GM10248 (cell line): ENCODE measurements around the gene ARL6IP4.

ENCODE experiments used
- CTCF ChIA-PET: fragments of 300-600 bp; sonication (Branson Sonifier 250); formaldehyde crosslinking; extraction: SDS; loops from one replicate; lab custom pipeline; 2021; ENCODE audit warnings: antibody characterized with exemption; lab: Yijun Ruan, JAX
- POLR2A ChIA-PET: fragments of 350-650 bp; sonication (Branson Sonifier 250); formaldehyde crosslinking; extraction: SDS; loops from one replicate; lab custom pipeline; 2020; ENCODE audit warnings: antibody characterized with exemption; lab: Yijun Ruan, JAX
- DNase-seq: peaks from one replicate; pipeline ENCODE4 v3.0.0; 2012; ENCODE audit errors: extremely low spot score
- CTCF ChIP-seq: IDR thresholded peaks from 2 replicates; pipeline ENCODE4 v1.5.1; 2012; ENCODE audit warnings: mild to moderate bottlenecking, low read depth; ENCODE audit errors: extremely low read depth, missing control alignments, control extremely low read depth

Gene ARL6IP4

GRCh38 chr12:122989874-122990419 lies 9.5 kb downstream of the ARL6IP4 start:
- TF ChIP-seq CTCF: no peak
- POLR2A ChIA-PET: interaction anchor here (0.8 kb wide), 1 partner anchor 9 kb away, joined by 3 read pairs; no protein-coding TSS in a partner anchor
- CTCF ChIA-PET: interaction anchor here (1.0 to 1.6 kb wide), 5 partner anchors 8 to 249 kb away, joined by 3 to 6 read pairs (median 4); no protein-coding TSS in a partner anchor
- no peak for DNase-seq

DNA sequence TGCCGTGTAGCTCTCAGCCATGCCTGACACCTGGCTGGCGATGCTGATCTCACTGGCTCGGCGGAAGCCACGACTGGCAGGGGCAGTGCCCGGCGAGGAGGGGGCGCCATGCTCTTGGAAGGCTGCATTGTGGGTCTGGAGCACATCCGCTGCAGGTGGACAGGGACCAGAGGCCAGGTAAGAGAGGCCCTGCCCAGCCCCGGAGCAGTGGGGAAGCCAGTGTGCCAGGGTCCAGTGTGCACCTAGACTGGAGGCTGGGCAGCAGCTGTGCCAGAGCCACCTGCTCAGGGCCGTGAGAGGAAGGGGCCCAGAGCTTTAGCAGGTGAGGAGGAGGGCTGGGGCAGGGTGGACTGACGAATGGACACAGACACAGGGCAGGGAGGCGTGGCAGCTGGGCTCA lies 10.1 kb downstream of the ARL6IP4 start:
- CTCF ChIA-PET: interaction anchor here (1.0 to 1.6 kb wide), 3 partner anchors 9 to 248 kb away, joined by 3 to 6 read pairs (median 4); no protein-coding TSS in a partner anchor
- no peak for DNase-seq
- TF ChIP-seq CTCF: no peak
- POLR2A ChIA-PET: interaction anchor here (0.8 kb wide), 1 partner anchor 9 kb away, joined by 3 read pairs; no protein-coding TSS in a partner anchor

DNA sequence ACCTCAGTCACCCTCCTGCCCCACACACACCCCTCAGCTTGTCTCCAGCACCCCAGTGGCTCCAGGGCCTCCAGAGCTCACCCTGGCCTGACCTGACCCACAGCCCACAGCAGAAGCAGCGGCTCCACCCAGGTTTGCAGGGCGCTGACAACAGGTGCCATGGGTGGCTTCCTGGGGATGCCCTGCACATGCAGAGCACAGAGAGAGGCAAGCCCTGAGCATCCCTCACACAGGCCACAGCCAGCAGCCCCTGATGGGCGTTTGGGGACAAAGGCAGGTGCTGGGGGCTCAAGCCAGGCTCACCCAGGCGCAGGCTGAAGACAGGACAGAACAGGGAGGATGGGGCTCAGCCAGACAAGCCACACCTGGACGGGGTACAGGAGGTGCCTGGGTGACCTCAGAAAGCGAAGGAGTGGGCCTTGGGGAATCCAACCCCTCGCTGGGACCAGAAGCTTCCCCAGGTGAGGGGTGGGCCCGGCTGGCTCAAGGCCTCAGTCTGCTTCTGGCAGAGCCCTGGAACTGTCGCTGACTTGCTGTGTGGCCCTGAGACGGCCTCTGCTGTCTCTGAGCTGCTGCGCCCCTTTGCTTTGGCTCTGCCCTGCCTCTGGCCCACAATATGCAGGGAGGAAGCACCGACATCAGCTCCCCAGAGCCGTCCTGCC lies 10.6 kb downstream of the ARL6IP4 start:
- TF ChIP-seq CTCF: no peak
- ChIA-PET POLR2A (interaction anchor here (0.8 kb wide), 1 partner anchor 10 kb away, joined by 3 read pairs; no protein-coding TSS in a partner anchor), CTCF (interaction anchor here (0.9 to 1.4 kb wide), 4 partner anchors 10 to 247 kb away, joined by 3 to 4 read pairs (median 3); no protein-coding TSS in a partner anchor)
- no peak for DNase-seq

DNA sequence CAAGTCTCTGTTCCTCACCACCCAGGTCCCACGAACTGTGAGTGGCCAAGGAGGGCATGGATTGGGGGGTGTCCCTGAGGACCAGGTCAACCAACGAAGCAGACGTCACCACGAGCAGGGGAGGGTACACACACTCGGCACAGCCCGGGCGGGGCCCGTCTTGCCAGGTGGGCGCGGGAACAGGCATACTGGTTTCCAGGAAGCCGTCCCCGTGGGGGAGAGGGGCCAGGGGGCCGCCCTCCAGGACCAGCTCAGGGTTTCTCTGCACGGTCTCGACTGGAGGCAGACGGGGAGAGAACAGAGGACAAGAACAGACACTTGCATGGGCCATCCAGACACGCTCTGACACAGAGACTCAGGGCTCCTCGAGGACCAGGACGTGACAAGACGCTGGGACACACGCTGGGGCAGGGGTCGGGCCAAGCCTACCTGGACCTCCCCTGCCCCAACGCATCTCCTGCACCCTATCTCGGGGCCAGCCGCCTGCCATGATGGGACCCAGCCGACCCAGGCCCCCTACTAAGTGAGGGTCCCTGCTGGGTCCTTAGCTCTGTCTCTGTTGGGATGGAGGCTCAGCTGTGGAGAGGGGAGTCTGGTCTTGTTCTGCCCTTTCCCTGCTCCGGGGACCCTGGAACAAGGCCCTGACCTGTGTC lies 11.3 kb downstream of the ARL6IP4 start:
- CTCF ChIA-PET: interaction anchor here (0.9 to 1.2 kb wide), 2 partner anchors 12 to 15 kb away, joined by 3 read pairs; no protein-coding TSS in a partner anchor
- no peak for DNase-seq
- TF ChIP-seq CTCF: no peak
- POLR2A ChIA-PET: no interaction called here

DNA sequence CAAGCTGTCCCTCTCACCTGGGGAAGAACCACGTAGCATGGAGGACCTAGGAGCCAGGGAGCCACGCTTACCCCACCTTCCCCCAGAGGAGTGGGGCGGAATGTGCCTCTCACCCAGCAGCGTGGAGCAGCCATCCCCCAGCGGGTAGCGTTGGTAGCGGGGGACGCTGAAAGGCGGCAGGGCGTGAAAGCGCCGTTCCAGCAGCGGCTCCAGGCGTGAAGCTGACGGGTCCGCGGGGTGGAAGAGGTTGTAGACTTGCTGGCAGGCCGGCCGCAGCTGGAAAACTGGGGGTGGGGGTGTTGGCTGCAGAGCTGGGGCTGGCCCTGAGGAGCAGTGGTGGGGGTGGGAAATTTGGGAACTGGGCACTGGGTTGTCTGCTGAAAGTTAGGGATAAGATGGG lies 11.9 kb downstream of the ARL6IP4 start:
- TF ChIP-seq CTCF: no peak
- ChIA-PET CTCF (interaction anchor here (0.7 kb wide), 1 partner anchor 9 kb away, joined by 3 read pairs; no protein-coding TSS in a partner anchor), POLR2A (no interaction called here)
- no peak for DNase-seq

GRCh38 chr12:122994140-122994675 lies 13.7 kb downstream of the ARL6IP4 start:
- ChIA-PET POLR2A (no interaction called here), CTCF (interaction anchor here (1.1 kb wide), 1 partner anchor 244 kb away, joined by 4 read pairs; no protein-coding TSS in a partner anchor)
- no peak for DNase-seq
- no peak for TF ChIP-seq CTCF
